PC-3 (cell line): ENCODE measurements around the gene ZFHX3. TPM values are rescaled to one million over a fixed set of nuclear protein-coding genes. Genes with fewer than 3 reads are reported as not detected.

Source experiments
- ATAC-seq: fragments of 200-7000 bp; cut with Tn5 transposase; 2 replicates; pipeline ENCODE4 v1.9.1; 2020; ENCODE audit warnings: mild to moderate bottlenecking, moderate library complexity
- BruUV-seq: library from RNA; stranded (reverse); fragments of 400-500 nt; replicated peaks from 2 replicates; lab custom pipeline; 2021; lab: Mats Ljungman, UMichigan
- CTCF ChIA-PET: fragments of 300-600 bp; sonication (Branson Sonifier 250); formaldehyde crosslinking; loops from one replicate; lab custom pipeline; 2022; ENCODE audit warnings: antibody characterized with exemption; lab: Charles Lee
- POLR2A ChIA-PET: fragments of 300-600 bp; sonication (Branson Sonifier 250); formaldehyde crosslinking; loops from one replicate; lab custom pipeline; 2022; ENCODE audit warnings: antibody characterized with exemption; ENCODE audit not compliant: unreplicated experiment; lab: Charles Lee
- DNase-seq: peaks from one replicate; pipeline ENCODE4 v3.0.0-alpha.2; 2015
- H2AFZ ChIP-seq: fragments of 300-600 bp; sonication (generic); 2 replicates; pipeline ENCODE4 v1.6.0; 2016; ENCODE audit warnings: antibody characterized with exemption, low read length
- H3F3A ChIP-seq: fragments of 300-600 bp; sonication (generic); one replicate; pipeline ENCODE4 v1.6.0; 2017; ENCODE audit warnings: antibody characterized with exemption, low read length, control low read depth, mild to moderate bottlenecking; ENCODE audit not compliant: unreplicated experiment
- H3K27ac ChIP-seq: fragments of 300-600 bp; sonication (generic); 2 replicates; pipeline ENCODE4 v1.5.1; 2016; ENCODE audit warnings: mild to moderate bottlenecking, low read length
- H3K27me3 ChIP-seq: fragments of 300-600 bp; sonication (generic); 2 replicates; pipeline ENCODE4 v1.6.1; 2016; ENCODE audit warnings: low read length, mixed read lengths
- H3K36me3 ChIP-seq: fragments of 300-600 bp; sonication (generic); 2 replicates; pipeline ENCODE4 v1.6.1; 2016; ENCODE audit warnings: low read depth, mixed run types, low read length, mixed read lengths
- H3K4me1 ChIP-seq: fragments of 300-600 bp; sonication (generic); 2 replicates; pipeline ENCODE4 v1.5.1; 2016; ENCODE audit warnings: low read length; ENCODE audit not compliant: insufficient read depth
- H3K4me2 ChIP-seq: fragments of 300-600 bp; sonication (generic); 2 replicates; pipeline ENCODE4 v1.6.0; 2016; ENCODE audit warnings: low read length
- H3K4me3 ChIP-seq: fragments of 300-600 bp; sonication (generic); 2 replicates; pipeline ENCODE4 v1.5.1; 2016; ENCODE audit warnings: mild to moderate bottlenecking, low read length, mixed read lengths
- H3K79me2 ChIP-seq: fragments of 300-600 bp; sonication (generic); 2 replicates; pipeline ENCODE4 v1.6.1; 2017; ENCODE audit warnings: low read length, mixed read lengths
- H3K9ac ChIP-seq: fragments of 300-600 bp; sonication (generic); 2 replicates; pipeline ENCODE4 v1.6.0; 2016; ENCODE audit warnings: mild to moderate bottlenecking, low read length
- H3K9me2 ChIP-seq: fragments of 300-600 bp; sonication (generic); replicated peaks from 2 replicates; pipeline ENCODE4 v1.6.1; 2016; ENCODE audit warnings: mixed run types, low read length, mixed read lengths
- H3K9me3 ChIP-seq: fragments of 300-600 bp; sonication (generic); 2 replicates; pipeline ENCODE4 v1.6.1; 2016; ENCODE audit warnings: low read length, mixed read lengths
- H4K20me1 ChIP-seq: fragments of 300-600 bp; sonication (generic); 2 replicates; pipeline ENCODE4 v1.6.1; 2016; ENCODE audit warnings: low read length, mixed read lengths
- EZH2 ChIP-seq: fragments of 300-600 bp; sonication (generic); IDR thresholded peaks from one replicate; pipeline ENCODE4 v1.6.1; 2017; ENCODE audit warnings: antibody characterized with exemption, mild to moderate bottlenecking, low read length; ENCODE audit not compliant: unreplicated experiment
- EZH2phosphoT487 ChIP-seq: fragments of 300-600 bp; sonication (generic); IDR thresholded peaks from 2 replicates; pipeline ENCODE4 v1.6.1; 2018; ENCODE audit warnings: mild to moderate bottlenecking, antibody characterized with exemption, low read length, borderline replicate concordance
- intact Hi-C: fragments of 100-400 bp; cut with micrococcal nuclease; formaldehyde crosslinking; loops from 2 replicates; pipeline ENCODE4 v1.9.0; 2023
- total RNA-seq: library from RNA; depleted of rRNA; stranded (reverse); fragments of >200 nt; gene quantifications from 2 replicates; pipeline ENCODE4 v1.2.3, GENCODE V29; 2014
- TF ChIP-seq, protein P1 (sequence below): fragments of 300-600 bp; sonication (generic); conservative IDR thresholded peaks from 2 replicates; pipeline ENCODE4 v1.5.1; 2017; ENCODE audit warnings: antibody characterized with exemption, low read depth, mild to moderate bottlenecking, low read length

ZFHX3 gene
- total RNA-seq, 1 experiment from 2014 or later, result 3.5 TPM

DNA sequence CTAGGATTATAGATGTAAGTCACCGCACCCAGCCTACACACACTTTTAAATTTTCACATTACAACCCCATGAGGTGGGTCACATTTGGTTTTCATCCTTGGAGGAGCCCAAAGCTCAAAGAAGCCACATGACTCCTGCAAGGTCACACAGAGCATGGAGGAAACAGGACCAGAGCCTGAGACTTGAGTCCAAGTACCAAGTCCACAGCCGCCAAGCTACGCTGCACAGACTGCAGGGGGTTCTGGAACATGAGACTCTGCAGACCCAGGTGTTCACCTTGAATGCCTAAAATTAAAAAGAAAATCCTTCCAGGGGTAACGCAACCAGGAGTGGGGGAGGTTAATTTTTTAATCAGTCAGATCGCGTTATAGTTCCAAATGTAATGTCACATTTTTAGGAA, 150.2 kb downstream of the ZFHX3 start:
- ATAC-seq, result no peak
- BruUV-seq, result no TSS peak
- H3K9me2 ChIP-seq, result no peaks in the 10 kb centered on the region

DNA sequence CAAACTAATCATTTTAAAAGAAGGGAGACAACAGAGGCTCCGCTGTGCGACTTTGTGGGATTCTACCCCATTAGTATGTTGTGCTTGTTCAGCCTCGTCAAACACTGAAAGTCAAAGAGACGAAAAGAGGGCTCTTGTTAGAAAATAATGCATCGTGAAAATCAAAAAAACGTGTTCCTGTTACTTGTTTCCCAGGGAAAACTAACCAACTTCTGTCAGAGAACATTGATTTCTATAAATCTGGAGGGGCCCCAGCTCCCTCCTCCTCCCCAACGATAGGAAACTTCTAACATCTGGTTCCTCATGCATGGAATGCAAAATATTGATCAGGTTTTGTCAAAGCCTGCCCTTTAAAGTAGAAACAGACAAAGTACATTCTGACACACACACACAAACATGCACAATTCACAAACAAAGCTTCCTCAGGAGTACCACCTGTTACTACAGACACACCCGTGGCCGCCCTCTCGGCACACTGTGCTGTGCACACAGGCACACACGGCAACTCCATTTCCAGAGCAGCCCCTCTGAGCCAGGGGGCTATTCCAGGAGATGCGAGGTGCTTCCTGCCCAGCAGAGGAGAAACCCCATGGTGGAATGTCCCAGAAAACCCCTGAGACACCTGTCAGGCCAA, 151.3 kb downstream of the ZFHX3 start:
- BruUV-seq, result no TSS peak
- no peak overlapping the region for H2AFZ ChIP-seq
- no peak for DNase-seq
- no peaks in the 10 kb centered on the region for H3K9me2 ChIP-seq
- no peak overlapping the region for H3K4me3 ChIP-seq
- POLR2A ChIA-PET, result no interaction called here
- H3K9me3 ChIP-seq, result no peaks in the 10 kb centered on the region
- H3K27me3 ChIP-seq, result no peaks in the 10 kb centered on the region
- CTCF ChIA-PET, result no interaction called here
- no peak overlapping the region for H3K27ac ChIP-seq
- intact Hi-C loops, result no loop called here
- H3K36me3 ChIP-seq, result no peaks in the 10 kb centered on the region
- H3K4me1 ChIP-seq, result no peaks in the 10 kb centered on the region
- TF ChIP-seq EZH2 (no peak), EZH2phosphoT487 (no peak)
- TF ChIP-seq, protein P1, sequence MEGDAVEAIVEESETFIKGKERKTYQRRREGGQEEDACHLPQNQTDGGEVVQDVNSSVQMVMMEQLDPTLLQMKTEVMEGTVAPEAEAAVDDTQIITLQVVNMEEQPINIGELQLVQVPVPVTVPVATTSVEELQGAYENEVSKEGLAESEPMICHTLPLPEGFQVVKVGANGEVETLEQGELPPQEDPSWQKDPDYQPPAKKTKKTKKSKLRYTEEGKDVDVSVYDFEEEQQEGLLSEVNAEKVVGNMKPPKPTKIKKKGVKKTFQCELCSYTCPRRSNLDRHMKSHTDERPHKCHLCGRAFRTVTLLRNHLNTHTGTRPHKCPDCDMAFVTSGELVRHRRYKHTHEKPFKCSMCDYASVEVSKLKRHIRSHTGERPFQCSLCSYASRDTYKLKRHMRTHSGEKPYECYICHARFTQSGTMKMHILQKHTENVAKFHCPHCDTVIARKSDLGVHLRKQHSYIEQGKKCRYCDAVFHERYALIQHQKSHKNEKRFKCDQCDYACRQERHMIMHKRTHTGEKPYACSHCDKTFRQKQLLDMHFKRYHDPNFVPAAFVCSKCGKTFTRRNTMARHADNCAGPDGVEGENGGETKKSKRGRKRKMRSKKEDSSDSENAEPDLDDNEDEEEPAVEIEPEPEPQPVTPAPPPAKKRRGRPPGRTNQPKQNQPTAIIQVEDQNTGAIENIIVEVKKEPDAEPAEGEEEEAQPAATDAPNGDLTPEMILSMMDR, result no peak
- H3K4me2 ChIP-seq, result no peak overlapping the region
- H3K79me2 ChIP-seq, result no peaks in the 10 kb centered on the region
- no peak for ATAC-seq
- no peaks in the 10 kb centered on the region for H3F3A ChIP-seq
- no peak overlapping the region for H3K9ac ChIP-seq
- H4K20me1 ChIP-seq, result no peaks in the 10 kb centered on the region

More for the DNA sequence above, 150.2 kb downstream of the ZFHX3 start:
- Histone ChIP-seq H3K79me2 (no peaks in the 10 kb centered on the region), H3K36me3 (no peaks in the 10 kb centered on the region), H3K27me3 (no peaks in the 10 kb centered on the region), H3K4me3 (no peak overlapping the region), H3K4me1 (no peaks in the 10 kb centered on the region), H3K9ac (no peak overlapping the region), H3K27ac (no peak overlapping the region), H3K4me2 (no peak overlapping the region), H2AFZ (no peak overlapping the region), H4K20me1 (no peaks in the 10 kb centered on the region), H3F3A (no peaks in the 10 kb centered on the region), H3K9me3 (no peaks in the 10 kb centered on the region)
- intact Hi-C loops, result no loop called here
- DNase-seq, result no peak
- ChIA-PET CTCF (no interaction called here), POLR2A (no interaction called here)
- TF ChIP-seq EZH2, result no peak
- no peak for TF ChIP-seq EZH2phosphoT487
- TF ChIP-seq, protein P1, result no peak

DNA sequence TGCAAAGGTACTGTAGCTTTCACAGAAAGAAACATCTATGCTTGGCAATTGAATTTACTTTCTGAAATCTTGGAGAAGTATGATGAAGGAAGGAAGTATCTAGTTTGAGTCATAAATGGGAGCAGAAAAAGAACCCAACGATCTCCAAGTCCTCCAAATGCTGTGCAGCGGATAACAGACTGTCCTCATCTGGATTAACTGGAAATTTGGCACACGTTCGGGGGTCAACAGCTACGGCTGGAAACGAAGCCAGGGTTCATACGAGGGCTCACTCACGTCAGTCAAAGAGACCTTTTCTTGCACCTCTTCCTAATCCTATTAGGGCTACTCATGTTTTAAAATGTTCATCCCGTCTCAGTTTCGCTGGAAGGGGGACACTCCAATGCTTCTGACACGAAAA, 152.0 kb downstream of the ZFHX3 start:
- Histone ChIP-seq H3K4me2 (no peak overlapping the region), H3K79me2 (no peaks in the 10 kb centered on the region), H3K9me3 (no peaks in the 10 kb centered on the region), H2AFZ (no peak overlapping the region), H3K4me1 (no peaks in the 10 kb centered on the region), H3K4me3 (no peak overlapping the region), H3F3A (no peaks in the 10 kb centered on the region), H4K20me1 (no peaks in the 10 kb centered on the region), H3K9ac (no peak overlapping the region), H3K27me3 (no peaks in the 10 kb centered on the region), H3K27ac (no peak overlapping the region), H3K36me3 (no peaks in the 10 kb centered on the region), H3K9me2 (no peaks in the 10 kb centered on the region)
- CTCF ChIA-PET, result no interaction called here
- DNase-seq (no peak), ATAC-seq (no peak)
- intact Hi-C loops, result no loop called here
- TF ChIP-seq, protein P1, result no peak
- no peak for TF ChIP-seq EZH2
- TF ChIP-seq EZH2phosphoT487, result no peak
- POLR2A ChIA-PET, result no interaction called here
- no TSS peak for BruUV-seq
